SIG-M5 treated with dmso at 0.1 percent for 504 hours (cell line): ENCODE measurements around the gene EXOC4.

Source experiments
- DNase-seq: peaks from one replicate; lab custom pipeline; 2025; ENCODE audit not compliant: unreplicated experiment; lab: John Stamatoyannopoulos, UW

The EXOC4 gene

GRCh38 chr7:133482599-133482998 lies 229.7 kb downstream of the EXOC4 start:
- no peak for DNase-seq

DNA sequence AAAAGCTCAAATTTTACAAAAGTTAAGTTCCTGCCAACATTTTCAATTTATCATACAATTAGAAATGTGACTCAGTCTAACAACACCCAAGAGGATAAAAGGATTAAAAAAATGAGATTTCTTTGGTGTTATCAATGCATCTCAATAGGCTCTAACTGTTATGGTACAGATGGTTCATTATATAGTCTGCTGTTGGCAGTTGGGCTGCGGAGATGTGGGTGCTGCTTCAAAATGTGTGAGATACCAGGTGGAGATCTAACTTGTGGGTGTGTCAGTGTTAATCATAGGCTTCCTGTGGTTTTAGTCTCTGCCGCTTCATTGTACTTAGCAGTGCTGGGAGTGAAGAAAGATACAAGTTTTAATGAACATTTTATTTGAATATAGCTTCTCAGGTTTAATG lies 231.2 kb downstream of the EXOC4 start:
- no peak for DNase-seq

GRCh38 chr7:133489906-133490305 lies 237.0 kb downstream of the EXOC4 start:
- no peak for DNase-seq

GRCh38 chr7:133491201-133491691 lies 238.4 kb downstream of the EXOC4 start:
- DNase-seq: no peak

DNA sequence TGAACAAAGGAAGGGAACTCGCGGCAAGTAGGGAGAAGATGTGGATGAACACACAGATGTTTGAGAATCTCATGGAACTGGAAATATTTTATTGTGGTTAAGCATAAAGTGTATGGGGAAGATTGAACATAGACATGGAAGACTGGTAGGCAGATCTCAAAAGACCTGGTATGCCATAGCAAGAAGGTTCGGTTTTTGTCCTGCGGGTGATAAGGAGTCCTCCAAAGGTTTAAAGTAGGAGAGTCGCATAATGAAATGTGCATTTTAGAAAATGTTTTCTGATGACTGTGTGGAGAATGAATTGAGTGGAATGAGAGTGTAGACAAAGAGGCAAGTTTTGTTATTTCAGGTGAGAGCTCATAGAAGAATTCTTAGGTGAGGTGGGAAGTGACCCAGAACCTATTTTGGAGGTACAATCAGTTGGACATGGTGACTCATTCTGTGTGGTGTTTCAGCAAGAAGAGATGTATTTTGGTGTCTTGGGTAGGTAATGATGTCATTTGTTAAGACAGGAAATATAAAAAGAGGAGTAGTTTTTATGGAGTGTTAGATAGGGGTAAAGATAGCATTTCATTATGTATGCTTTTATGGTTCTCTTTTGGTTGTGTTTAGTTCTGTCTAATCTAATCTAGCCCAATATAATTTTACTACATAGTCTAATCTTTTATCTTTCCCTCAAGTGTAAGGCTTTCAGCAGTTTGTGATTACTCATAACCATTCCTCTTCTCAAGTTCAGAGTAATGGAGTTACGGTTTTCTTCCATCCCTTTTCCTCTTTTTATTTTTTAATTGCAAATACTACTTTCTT lies 239.2 kb downstream of the EXOC4 start:
- DNase-seq: no peak

GRCh38 chr7:133497061-133497460 lies 244.2 kb downstream of the EXOC4 start:
- DNase-seq: no peak

DNA sequence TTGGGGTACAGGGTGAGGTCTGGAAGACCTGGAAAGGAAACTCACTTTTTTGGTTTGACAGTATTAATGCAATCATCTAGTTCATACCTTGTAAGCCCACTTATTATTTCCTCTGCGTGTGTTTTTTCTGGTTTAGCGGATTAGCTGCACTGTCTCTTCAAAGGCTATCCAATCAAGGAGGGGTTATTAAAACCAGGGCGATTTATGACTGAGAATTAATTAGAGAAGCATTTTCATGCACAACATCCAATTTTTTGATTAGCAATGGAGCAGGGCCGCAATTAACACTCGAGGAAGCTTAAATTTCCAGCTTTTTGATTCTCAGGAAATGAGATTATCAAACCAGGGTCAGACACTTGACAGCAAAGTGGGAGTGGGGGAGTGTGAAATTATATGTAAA lies 248.9 kb downstream of the EXOC4 start:
- no peak for DNase-seq

DNA sequence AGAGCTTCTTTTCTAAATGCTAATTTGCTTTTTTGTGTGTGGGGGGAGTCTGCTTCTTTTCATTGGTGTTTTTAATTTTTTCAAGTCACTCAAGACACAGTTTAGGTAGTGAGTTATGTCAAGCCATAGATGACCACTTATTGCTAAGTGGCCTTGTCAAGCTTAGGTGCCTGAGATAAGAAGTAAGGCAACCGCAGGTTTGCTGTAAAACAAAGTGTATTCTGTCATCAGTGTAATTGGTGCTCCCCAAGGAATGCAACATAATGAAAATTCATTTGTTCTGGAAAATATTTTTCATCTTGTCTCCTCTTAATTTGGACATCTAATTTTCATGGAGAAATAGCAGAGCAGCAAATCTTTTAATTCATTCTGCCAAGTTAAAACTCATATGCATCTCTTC lies 249.6 kb downstream of the EXOC4 start:
- DNase-seq: no peak

DNA sequence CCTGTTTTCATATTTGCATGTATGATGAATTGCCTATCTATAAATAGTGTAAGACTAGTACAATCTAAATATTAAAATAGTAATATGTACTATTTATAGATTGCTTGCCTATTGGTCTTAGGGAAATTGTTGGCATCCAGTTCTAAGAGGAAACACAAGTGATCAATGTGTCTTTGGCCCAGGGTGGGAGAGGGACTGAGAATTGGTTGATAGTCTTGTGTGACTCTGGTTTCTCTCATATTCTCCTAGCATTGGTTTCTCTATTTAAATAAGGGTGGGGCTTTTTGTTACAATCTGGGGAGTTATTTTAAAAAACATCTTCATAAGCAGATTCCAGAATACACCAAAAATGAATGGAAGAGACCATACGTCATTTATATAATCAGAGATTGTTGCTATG lies 250.1 kb downstream of the EXOC4 start:
- no peak for DNase-seq

- DNase-seq: no peak
Observed at GRCh38 chr7:133504825-133505224, 251.9 kb downstream of the EXOC4 start.

DNA sequence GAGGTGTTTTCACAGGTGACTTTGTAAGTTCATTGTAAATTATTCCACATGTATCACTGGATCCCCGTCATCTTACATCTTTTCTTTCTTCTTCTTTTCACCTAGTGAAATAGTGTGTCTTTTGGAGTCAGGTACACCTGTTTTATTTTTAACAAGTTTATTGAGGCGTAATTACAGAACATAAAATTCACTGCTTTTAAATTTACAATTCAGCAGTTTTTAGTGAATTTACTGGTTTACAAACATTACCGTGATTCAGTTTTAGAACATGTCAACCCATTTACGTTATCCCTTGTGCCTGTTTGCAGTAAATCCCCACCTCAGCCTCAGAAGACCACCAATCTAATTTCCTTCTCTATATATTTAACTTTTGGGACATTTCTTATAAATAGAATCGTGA lies 256.9 kb downstream of the EXOC4 start:
- no peak for DNase-seq

DNA sequence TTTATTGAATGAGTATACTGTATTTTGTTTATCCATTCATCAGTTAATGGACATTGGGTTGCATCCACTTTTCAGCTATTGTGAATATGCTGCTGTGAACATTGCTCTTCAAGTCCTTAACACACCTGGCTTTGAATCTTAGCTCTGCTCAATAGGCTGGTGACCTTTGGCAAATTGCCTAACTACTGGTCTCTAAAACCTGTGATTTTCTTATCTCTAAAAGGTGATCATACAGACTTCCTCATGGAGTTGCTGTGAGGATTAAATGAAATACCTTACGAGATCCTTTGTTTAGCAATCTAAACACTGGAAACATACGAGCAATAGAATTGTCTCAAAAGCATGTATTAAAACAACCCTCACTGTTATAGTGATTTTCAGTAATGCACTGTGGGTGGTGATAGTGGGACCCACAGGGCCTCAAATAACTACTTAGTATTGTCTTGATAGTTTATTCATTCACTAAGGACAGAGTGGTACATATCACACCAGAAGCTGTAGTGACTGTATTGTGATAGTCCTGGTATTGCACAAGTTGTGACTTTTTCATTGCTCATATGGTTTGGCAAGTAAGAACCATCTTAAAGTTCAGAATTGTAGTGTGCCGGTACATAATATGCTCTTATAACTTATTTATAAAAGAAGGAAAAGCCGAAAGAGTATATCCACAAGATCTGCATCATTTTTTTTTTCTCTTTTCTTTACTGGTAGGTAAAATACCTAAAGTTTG lies 257.6 kb downstream of the EXOC4 start:
- DNase-seq: no peak

DNA sequence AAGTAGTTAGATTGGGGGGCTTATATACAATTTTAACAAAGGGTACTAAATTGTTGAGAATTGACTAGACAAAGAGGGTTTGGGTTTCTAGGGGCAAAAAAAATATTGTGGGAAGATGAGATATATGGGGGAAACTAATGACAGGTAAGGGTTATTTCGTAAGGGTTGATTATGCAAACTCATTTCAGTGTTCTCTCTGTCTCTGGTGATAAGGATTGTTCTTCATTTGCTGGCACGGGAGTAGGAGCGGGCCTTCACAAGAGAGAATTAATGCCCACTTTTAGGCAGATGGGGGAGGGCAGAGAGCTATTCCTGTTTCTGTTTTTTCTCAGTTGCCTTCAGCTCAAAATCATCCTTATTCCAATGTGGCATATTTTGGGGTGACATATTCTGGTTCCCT lies 258.4 kb downstream of the EXOC4 start:
- DNase-seq: no peak

DNA sequence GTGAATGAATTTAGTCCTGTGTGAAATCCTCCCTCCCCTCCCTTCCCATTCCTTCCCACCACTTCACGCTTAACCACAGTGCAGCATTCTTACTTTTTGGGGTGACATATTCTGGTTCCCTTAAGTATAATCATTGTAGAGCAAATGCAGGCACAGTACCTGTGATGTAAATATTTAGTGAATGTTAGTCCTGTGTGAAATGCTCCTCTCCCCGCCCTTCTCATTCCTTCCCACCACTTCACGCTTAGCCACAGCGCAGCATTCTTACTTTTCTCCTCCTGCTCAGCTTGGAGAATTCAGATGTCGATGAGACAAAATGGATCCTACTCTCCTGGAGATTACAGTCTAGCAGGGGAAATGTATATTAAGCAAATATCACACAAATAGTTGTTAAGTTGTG lies 258.8 kb downstream of the EXOC4 start:
- DNase-seq: no peak

- no peak for DNase-seq
Observed at GRCh38 chr7:133512560-133512959, 259.7 kb downstream of the EXOC4 start.

DNA sequence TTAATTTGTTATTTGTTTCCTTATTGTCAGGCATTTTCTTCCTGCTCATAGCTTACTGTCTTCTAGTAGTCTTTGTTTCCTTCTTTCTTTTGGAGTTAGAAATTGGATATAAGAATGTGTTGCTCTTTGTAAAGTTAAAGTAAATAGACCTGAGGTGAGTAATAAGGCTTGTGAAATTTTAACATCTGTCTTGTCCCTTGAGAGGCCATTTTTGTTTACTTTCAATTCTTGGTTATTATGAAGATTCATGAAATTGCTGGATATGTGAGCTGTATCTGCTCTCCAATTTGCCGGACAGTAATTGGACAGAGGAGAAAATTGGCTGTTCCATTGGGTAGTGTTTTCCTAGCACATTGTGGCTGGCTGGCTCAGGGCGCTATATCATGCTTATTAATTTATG lies 260.7 kb downstream of the EXOC4 start:
- no peak for DNase-seq

GRCh38 chr7:133514551-133514950 lies 261.7 kb downstream of the EXOC4 start:
- no peak for DNase-seq

GRCh38 chr7:133517766-133518165 lies 264.9 kb downstream of the EXOC4 start:
- DNase-seq: no peak

GRCh38 chr7:133518718-133519117 lies 265.8 kb downstream of the EXOC4 start:
- no peak for DNase-seq

- no peak for DNase-seq
Observed at GRCh38 chr7:133520248-133520647, 267.4 kb downstream of the EXOC4 start.

DNA sequence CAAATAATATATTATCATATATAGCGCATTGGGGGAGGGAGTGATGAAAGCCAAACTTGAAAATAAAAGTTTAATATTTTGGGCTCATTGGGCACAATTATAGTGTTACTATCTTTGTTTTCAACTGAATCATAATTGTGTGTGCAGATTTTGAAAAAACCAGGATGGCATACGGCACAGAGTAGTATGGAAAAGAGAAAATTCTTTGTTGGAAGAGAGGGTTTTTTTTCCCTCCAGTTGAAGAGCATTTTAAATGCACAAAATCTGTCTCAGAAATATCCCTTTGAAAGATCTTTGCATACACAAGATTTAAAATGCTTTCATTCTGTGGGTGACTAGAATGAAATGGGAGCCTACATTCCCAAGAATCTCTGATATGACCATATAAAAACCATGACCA lies 269.6 kb downstream of the EXOC4 start:
- no peak for DNase-seq

DNA sequence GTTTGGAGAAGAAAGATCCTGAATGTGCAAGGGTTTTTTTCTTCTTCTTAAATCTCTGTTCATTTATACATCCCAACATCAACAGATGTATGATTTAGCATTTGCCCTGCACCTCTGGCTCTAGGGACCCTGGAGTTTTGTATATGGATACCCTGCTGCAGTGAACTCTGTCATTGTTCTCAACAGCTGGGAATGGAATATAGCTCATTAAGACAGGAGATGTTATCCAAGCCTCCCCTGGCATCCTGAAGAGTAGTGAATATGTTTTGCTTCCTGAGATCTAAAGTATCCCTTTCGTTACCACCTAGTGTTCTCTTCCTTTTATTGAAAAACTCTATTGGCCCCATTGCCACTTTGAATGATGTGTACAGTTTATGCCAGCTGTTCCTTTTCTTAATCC lies 275.9 kb downstream of the EXOC4 start:
- no peak for DNase-seq
